A549 (cell line): ENCODE results near the gene UBAP1L.

Source experiments
- BHLHE40 ChIP-seq: IDR thresholded peaks from 2 replicates; pipeline ENCODE4 v1.6.1; 2012; ENCODE audit warnings: low read depth, low read length, inconsistent platforms
- CHD2 ChIP-seq: fragments of 150-350 bp; IDR thresholded peaks from 2 replicates; pipeline ENCODE4 v1.6.1; 2014; ENCODE audit warnings: low read length; ENCODE audit not compliant: partially characterized antibody
- JUNB ChIP-seq: fragments of >200 bp; sonication (Bioruptor Twin); formaldehyde crosslinking; IDR thresholded peaks from 2 replicates; pipeline ENCODE4 v1.6.1; 2016
- POLR2A ChIP-seq: IDR thresholded peaks from 2 replicates; pipeline ENCODE4 v1.6.1; 2012; ENCODE audit warnings: mild to moderate bottlenecking, low read length
- POLR2AphosphoS2 ChIP-seq: conservative IDR thresholded peaks from 2 replicates; pipeline ENCODE4 v1.6.1; 2012; ENCODE audit warnings: low read length, improper control_type of control experiment, inconsistent platforms
- SREBF2 ChIP-seq: fragments of 450-650 bp; IDR thresholded peaks from 2 replicates; pipeline ENCODE4 v1.6.1; 2014; ENCODE audit warnings: mild to moderate bottlenecking, moderate library complexity
- TP53 ChIP-seq: fragments of 250-450 bp; sonication (Bioruptor Pico); IDR thresholded peaks from 2 replicates; pipeline ENCODE4 v1.5.0; 2021; ENCODE audit warnings: mild to moderate bottlenecking, moderate library complexity
- TF ChIP-seq, protein P1 (sequence below): fragments of >200 bp; sonication (Bioruptor Twin); formaldehyde crosslinking; IDR thresholded peaks from 3 replicates; pipeline ENCODE4 v1.5.1; 2016
- TF ChIP-seq, protein P2 (sequence below): fragments of 250-450 bp; sonication (Bioruptor Pico); IDR thresholded peaks from 2 replicates; pipeline ENCODE4 v1.5.0; 2021; ENCODE audit warnings: mild to moderate bottlenecking, moderate library complexity, borderline replicate concordance
- TF ChIP-seq, protein P3 (sequence below): fragments of 200-600 bp; sonication (generic); IDR thresholded peaks from 2 replicates; pipeline ENCODE4 v1.6.1; 2016; ENCODE audit warnings: antibody characterized with exemption, mild to moderate bottlenecking, moderate library complexity
- TF ChIP-seq, protein P4 (sequence below): IDR thresholded peaks from 2 replicates; pipeline ENCODE4 v1.6.1; 2012

DNA sequence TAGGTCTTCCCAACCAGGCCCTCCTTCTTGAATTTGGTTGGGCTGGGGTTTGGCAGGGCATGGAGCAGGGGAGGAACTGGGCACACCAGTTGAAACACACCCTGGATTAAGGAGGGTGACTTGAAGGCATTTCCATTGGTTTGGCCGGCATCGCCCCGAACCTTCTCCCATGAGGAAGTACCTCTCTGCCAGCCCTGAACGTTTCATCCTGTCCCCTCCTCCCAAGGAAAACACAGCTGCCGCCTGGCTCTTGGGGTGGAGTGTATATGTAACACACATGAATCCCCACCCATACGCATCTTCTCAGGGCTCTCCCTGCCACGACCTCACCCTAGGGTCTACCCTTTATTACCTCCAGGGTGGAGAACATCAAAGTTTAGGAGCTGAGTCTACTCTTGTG is 14.6 kb downstream of the UBAP1L start:
- TF ChIP-seq POLR2A (no peak), SREBF2 (no peak), CHD2 (no peak), TP53 (CRISPR knock-in tag) (no peak), POLR2AphosphoS2 (no peak), JUNB (no peak), BHLHE40 (no peak)
- TF ChIP-seq, protein P1, sequence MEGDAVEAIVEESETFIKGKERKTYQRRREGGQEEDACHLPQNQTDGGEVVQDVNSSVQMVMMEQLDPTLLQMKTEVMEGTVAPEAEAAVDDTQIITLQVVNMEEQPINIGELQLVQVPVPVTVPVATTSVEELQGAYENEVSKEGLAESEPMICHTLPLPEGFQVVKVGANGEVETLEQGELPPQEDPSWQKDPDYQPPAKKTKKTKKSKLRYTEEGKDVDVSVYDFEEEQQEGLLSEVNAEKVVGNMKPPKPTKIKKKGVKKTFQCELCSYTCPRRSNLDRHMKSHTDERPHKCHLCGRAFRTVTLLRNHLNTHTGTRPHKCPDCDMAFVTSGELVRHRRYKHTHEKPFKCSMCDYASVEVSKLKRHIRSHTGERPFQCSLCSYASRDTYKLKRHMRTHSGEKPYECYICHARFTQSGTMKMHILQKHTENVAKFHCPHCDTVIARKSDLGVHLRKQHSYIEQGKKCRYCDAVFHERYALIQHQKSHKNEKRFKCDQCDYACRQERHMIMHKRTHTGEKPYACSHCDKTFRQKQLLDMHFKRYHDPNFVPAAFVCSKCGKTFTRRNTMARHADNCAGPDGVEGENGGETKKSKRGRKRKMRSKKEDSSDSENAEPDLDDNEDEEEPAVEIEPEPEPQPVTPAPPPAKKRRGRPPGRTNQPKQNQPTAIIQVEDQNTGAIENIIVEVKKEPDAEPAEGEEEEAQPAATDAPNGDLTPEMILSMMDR: no peak
- TF ChIP-seq, protein P2, sequence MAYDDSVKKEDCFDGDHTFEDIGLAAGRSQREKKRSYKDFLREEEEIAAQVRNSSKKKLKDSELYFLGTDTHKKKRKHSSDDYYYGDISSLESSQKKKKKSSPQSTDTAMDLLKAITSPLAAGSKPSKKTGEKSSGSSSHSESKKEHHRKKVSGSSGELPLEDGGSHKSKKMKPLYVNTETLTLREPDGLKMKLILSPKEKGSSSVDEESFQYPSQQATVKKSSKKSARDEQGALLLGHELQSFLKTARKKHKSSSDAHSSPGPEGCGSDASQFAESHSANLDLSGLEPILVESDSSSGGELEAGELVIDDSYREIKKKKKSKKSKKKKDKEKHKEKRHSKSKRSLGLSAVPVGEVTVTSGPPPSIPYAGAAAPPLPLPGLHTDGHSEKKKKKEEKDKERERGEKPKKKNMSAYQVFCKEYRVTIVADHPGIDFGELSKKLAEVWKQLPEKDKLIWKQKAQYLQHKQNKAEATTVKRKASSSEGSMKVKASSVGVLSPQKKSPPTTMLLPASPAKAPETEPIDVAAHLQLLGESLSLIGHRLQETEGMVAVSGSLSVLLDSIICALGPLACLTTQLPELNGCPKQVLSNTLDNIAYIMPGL: no peak
- TF ChIP-seq, protein P3, sequence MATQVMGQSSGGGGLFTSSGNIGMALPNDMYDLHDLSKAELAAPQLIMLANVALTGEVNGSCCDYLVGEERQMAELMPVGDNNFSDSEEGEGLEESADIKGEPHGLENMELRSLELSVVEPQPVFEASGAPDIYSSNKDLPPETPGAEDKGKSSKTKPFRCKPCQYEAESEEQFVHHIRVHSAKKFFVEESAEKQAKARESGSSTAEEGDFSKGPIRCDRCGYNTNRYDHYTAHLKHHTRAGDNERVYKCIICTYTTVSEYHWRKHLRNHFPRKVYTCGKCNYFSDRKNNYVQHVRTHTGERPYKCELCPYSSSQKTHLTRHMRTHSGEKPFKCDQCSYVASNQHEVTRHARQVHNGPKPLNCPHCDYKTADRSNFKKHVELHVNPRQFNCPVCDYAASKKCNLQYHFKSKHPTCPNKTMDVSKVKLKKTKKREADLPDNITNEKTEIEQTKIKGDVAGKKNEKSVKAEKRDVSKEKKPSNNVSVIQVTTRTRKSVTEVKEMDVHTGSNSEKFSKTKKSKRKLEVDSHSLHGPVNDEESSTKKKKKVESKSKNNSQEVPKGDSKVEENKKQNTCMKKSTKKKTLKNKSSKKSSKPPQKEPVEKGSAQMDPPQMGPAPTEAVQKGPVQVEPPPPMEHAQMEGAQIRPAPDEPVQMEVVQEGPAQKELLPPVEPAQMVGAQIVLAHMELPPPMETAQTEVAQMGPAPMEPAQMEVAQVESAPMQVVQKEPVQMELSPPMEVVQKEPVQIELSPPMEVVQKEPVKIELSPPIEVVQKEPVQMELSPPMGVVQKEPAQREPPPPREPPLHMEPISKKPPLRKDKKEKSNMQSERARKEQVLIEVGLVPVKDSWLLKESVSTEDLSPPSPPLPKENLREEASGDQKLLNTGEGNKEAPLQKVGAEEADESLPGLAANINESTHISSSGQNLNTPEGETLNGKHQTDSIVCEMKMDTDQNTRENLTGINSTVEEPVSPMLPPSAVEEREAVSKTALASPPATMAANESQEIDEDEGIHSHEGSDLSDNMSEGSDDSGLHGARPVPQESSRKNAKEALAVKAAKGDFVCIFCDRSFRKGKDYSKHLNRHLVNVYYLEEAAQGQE: no peak
- TF ChIP-seq, protein P4, sequence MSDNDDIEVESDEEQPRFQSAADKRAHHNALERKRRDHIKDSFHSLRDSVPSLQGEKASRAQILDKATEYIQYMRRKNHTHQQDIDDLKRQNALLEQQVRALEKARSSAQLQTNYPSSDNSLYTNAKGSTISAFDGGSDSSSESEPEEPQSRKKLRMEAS: no peak
